ENCODE data around the gene SLC9A9.

The SLC9A9 gene

GRCh38 chr3:143595456-143596077 lies 252.7 kb downstream of the SLC9A9 start:
- no peak for DNase-seq

- peak in 1 of 3 experiments; percentile 10 for DNase-seq
Measured at GRCh38 chr3:143594206-143594605, 254.1 kb downstream of the SLC9A9 start.

GRCh38 chr3:143590660-143591059 lies 257.6 kb downstream of the SLC9A9 start:
- no peak for DNase-seq

- DNase-seq = no peak
Measured at GRCh38 chr3:143586576-143586975, 261.7 kb downstream of the SLC9A9 start.

- DNase-seq = no peak
Measured at GRCh38 chr3:143585720-143586456, 262.4 kb downstream of the SLC9A9 start.

GRCh38 chr3:143584474-143584873 lies 263.8 kb downstream of the SLC9A9 start:
- DNase-seq = no peak

GRCh38 chr3:143581972-143582722 lies 266.1 kb downstream of the SLC9A9 start:
- DNase-seq = no peak

- no peak for DNase-seq
Measured at GRCh38 chr3:143578810-143579435, 269.3 kb downstream of the SLC9A9 start.

- DNase-seq = no peak
Measured at GRCh38 chr3:143576568-143577270, 271.5 kb downstream of the SLC9A9 start.

- no peak for DNase-seq
Measured at GRCh38 chr3:143574933-143575332, 273.3 kb downstream of the SLC9A9 start.

GRCh38 chr3:143573610-143574303 lies 274.5 kb downstream of the SLC9A9 start:
- DNase-seq = no peak

- DNase-seq = no peak
Measured at GRCh38 chr3:143571548-143571947, 276.7 kb downstream of the SLC9A9 start.

GRCh38 chr3:143567823-143568222 lies 280.4 kb downstream of the SLC9A9 start:
- no peak for DNase-seq

- DNase-seq = peak in 2 of 3 experiments; percentile 4 to 40
Measured at GRCh38 chr3:143565951-143566350, 282.3 kb downstream of the SLC9A9 start.

- no peak for DNase-seq
Measured at GRCh38 chr3:143563786-143564185, 284.5 kb downstream of the SLC9A9 start.

GRCh38 chr3:143562789-143563188 lies 285.5 kb downstream of the SLC9A9 start:
- DNase-seq = no peak

- no peak for DNase-seq
Measured at GRCh38 chr3:143559296-143559695, 289.0 kb downstream of the SLC9A9 start.

- DNase-seq = no peak
Measured at GRCh38 chr3:143552851-143553250, 295.4 kb downstream of the SLC9A9 start.

- DNase-seq = no peak
Measured at GRCh38 chr3:143551761-143552160, 296.5 kb downstream of the SLC9A9 start.

GRCh38 chr3:143548861-143549497 lies 299.3 kb downstream of the SLC9A9 start:
- no peak for DNase-seq

GRCh38 chr3:143548393-143548792 lies 299.9 kb downstream of the SLC9A9 start:
- no peak for DNase-seq

GRCh38 chr3:143538577-143538981 lies 309.7 kb downstream of the SLC9A9 start:
- no peak for DNase-seq
